Neural cell (in vitro differentiated cells): Measurements from ENCODE around the gene CCDC60. TPM values are rescaled to one million over a fixed set of nuclear protein-coding genes. Genes with fewer than 3 reads are reported as not detected.

Experiments used
- H2AFZ ChIP-seq: fragments of 200-600, 300-800 bp; sonication (generic), shearing (Covaris generic); 2 replicates; pipeline ENCODE4 v1.6.0; 2014; ENCODE audit warnings: low read depth, mild to moderate bottlenecking, antibody characterized with exemption, low read length, moderate library complexity
- H3F3A ChIP-seq: fragments of 200-600 bp; shearing (Covaris generic); 2 replicates; pipeline ENCODE4 v1.6.1; 2016; ENCODE audit warnings: mild to moderate bottlenecking, moderate library complexity, mixed read lengths, antibody characterized with exemption, low read length; ENCODE audit not compliant: insufficient read depth, poor library complexity, severe bottlenecking
- H3K27ac ChIP-seq: fragments of 200-600, 300-800 bp; sonication (generic), shearing (Covaris generic); 2 replicates; pipeline ENCODE4 v1.5.1; 2014; ENCODE audit warnings: mild to moderate bottlenecking, low read length, moderate library complexity
- H3K27me3 ChIP-seq: fragments of 300-800, 200-600 bp; sonication (generic), shearing (Covaris generic); 2 replicates; pipeline ENCODE4 v1.6.0; 2014; ENCODE audit warnings: mild to moderate bottlenecking, low read depth, low read length, moderate library complexity; ENCODE audit not compliant: insufficient read depth
- H3K36me3 ChIP-seq: fragments of 300-800, 200-600 bp; sonication (generic), shearing (Covaris generic); 2 replicates; pipeline ENCODE4 v1.5.1; 2014; ENCODE audit warnings: mild to moderate bottlenecking, antibody characterized with exemption, low read length, moderate library complexity; ENCODE audit not compliant: insufficient read depth
- H3K4me2 ChIP-seq: fragments of 300-800, 200-600 bp; sonication (generic), shearing (Covaris generic); 2 replicates; pipeline ENCODE4 v1.6.0; 2014; ENCODE audit warnings: mild to moderate bottlenecking, low read length
- H3K4me3 ChIP-seq: fragments of 300-800, 200-600 bp; sonication (generic), shearing (Covaris generic); 2 replicates; pipeline ENCODE4 v1.5.1; 2014; ENCODE audit warnings: mild to moderate bottlenecking, low read length, moderate library complexity
- H3K79me2 ChIP-seq: fragments of 200-600 bp; shearing (Covaris generic); replicated peaks from 2 replicates; pipeline ENCODE4 v1.6.0; 2014; ENCODE audit warnings: mild to moderate bottlenecking, low read length, moderate library complexity; ENCODE audit not compliant: insufficient read depth
- H3K9ac ChIP-seq: fragments of 300-800, 200-600 bp; sonication (generic), shearing (Covaris generic); 2 replicates; pipeline ENCODE4 v1.6.1; 2016; ENCODE audit warnings: mild to moderate bottlenecking, low read length, mixed read lengths
- H3K9me2 ChIP-seq: fragments of 200-600 bp; shearing (Covaris generic); 2 replicates; pipeline ENCODE4 v1.6.1; 2016; ENCODE audit warnings: mild to moderate bottlenecking, low read length, mixed read lengths; ENCODE audit not compliant: insufficient read depth
- H3K9me3 ChIP-seq: fragments of 200-600, 300-800 bp; sonication (generic), shearing (Covaris generic); 2 replicates; pipeline ENCODE4 v1.6.1; 2016; ENCODE audit warnings: mild to moderate bottlenecking, mixed run types, low read length, moderate library complexity, mixed read lengths
- H4K20me1 ChIP-seq: fragments of 200-600 bp; shearing (Covaris generic); 2 replicates; pipeline ENCODE4 v1.6.1; 2016; ENCODE audit warnings: mild to moderate bottlenecking, mixed run types; ENCODE audit not compliant: insufficient read depth
- EP300 ChIP-seq: fragments of 450-650 bp; conservative IDR thresholded peaks from 2 replicates; pipeline ENCODE4 v1.6.1; 2014; ENCODE audit warnings: antibody characterized with exemption, mild to moderate bottlenecking, moderate library complexity; ENCODE audit not compliant: poor library complexity, severe bottlenecking
- EZH2 ChIP-seq: fragments of 200-600, 300-800 bp; shearing (Covaris generic), sonication (generic); IDR thresholded peaks from 2 replicates; pipeline ENCODE4 v1.6.1; 2014; ENCODE audit warnings: antibody characterized with exemption, low read length, borderline replicate concordance, mild to moderate bottlenecking; ENCODE audit not compliant: insufficient read depth, poor library complexity, severe bottlenecking
- MXI1 ChIP-seq: fragments of 450-650 bp; conservative IDR thresholded peaks from 2 replicates; pipeline ENCODE4 v1.6.1; 2014; ENCODE audit warnings: antibody characterized with exemption, mild to moderate bottlenecking; ENCODE audit not compliant: poor library complexity, severe bottlenecking
- POLR2AphosphoS5 ChIP-seq: IDR thresholded peaks from 2 replicates; pipeline ENCODE4 v1.6.1; 2012
- RAD21 ChIP-seq: fragments of 450-650 bp; conservative IDR thresholded peaks from 2 replicates; pipeline ENCODE4 v1.6.1; 2014; ENCODE audit warnings: antibody characterized with exemption, mild to moderate bottlenecking, moderate library complexity
- SMC3 ChIP-seq: fragments of 450-650 bp; conservative IDR thresholded peaks from 2 replicates; pipeline ENCODE4 v1.6.1; 2014; ENCODE audit warnings: antibody characterized with exemption, mild to moderate bottlenecking, moderate library complexity; ENCODE audit not compliant: poor library complexity
- TAF1 ChIP-seq: IDR thresholded peaks from 2 replicates; pipeline ENCODE4 v1.6.1; 2012; ENCODE audit warnings: low read depth
- polyA plus RNA-seq: library from polyadenylated mRNA; depleted of rRNA; stranded (reverse); fragments of >200 nt; gene quantifications from 2 replicates; pipeline ENCODE4 v1.2.3, GENCODE V29; 2014
- TF ChIP-seq, protein P1 (sequence below): fragments of 450-650 bp; IDR thresholded peaks from 2 replicates; pipeline ENCODE4 v1.5.1; 2014; ENCODE audit warnings: antibody characterized with exemption, mild to moderate bottlenecking, moderate library complexity; ENCODE audit not compliant: poor library complexity, severe bottlenecking
- TF ChIP-seq, protein P2 (sequence below): IDR thresholded peaks from 2 replicates; pipeline ENCODE4 v1.6.1; 2012; ENCODE audit warnings: borderline replicate concordance

Gene CCDC60
- polyA plus RNA-seq, 1 donor from 2014 or later = not detected

DNA sequence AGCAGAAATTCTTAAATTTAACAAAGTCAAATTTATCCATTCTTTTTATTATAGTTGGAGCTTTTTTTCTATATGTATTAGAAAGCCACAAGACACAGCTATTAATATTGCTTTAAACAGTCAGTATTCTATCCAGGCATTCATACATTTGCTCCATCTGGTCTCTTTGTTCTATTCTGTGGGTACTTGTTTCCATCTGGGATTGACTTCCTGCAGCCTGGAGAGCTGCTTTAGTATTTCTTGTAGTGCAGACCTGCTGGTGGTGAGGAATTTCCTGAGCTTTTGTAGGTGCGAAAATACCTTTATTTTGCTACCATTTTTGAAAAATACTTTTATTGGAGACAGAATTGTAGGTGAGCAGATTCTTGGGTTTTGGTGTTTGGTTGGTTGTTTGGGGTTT lies 29.0 kb downstream of the CCDC60 start:
- Histone ChIP-seq H3K4me2 (no peak overlapping the region), H3K4me3 (no peak overlapping the region), H3K9me3 (no peaks in the 10 kb centered on the region), H3K79me2 (no peaks in the 10 kb centered on the region), H3K27ac (no peak overlapping the region), H3K27me3 (no peaks in the 10 kb centered on the region), H3K9me2 (no peaks in the 10 kb centered on the region), H4K20me1 (no peaks in the 10 kb centered on the region), H3F3A (no peaks in the 10 kb centered on the region), H3K9ac (no peak overlapping the region), H3K36me3 (no peaks in the 10 kb centered on the region), H2AFZ (no peak overlapping the region)
- TF ChIP-seq EP300 (no peak), POLR2AphosphoS5 (no peak)
- TF ChIP-seq, protein P1, sequence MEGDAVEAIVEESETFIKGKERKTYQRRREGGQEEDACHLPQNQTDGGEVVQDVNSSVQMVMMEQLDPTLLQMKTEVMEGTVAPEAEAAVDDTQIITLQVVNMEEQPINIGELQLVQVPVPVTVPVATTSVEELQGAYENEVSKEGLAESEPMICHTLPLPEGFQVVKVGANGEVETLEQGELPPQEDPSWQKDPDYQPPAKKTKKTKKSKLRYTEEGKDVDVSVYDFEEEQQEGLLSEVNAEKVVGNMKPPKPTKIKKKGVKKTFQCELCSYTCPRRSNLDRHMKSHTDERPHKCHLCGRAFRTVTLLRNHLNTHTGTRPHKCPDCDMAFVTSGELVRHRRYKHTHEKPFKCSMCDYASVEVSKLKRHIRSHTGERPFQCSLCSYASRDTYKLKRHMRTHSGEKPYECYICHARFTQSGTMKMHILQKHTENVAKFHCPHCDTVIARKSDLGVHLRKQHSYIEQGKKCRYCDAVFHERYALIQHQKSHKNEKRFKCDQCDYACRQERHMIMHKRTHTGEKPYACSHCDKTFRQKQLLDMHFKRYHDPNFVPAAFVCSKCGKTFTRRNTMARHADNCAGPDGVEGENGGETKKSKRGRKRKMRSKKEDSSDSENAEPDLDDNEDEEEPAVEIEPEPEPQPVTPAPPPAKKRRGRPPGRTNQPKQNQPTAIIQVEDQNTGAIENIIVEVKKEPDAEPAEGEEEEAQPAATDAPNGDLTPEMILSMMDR = no peak

DNA sequence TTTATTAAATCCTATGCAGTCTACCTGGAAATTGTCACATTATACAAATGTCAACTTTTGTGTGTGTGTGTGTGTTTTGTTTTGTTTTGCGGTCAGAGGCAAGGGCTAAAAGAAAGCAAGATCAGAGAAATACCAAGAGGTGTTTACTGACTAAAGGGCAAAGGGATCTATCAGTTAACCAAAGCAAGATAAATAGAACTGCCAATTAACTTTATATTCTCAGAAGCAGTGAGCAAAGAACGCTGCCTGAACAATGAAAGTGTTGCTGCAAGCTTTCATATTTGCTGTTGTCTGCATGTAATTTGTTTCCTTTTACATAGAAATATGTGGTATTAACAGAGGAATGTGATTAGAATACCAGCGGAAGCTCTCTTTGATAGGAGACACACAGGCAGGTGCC lies 30.9 kb downstream of the CCDC60 start:
- Histone ChIP-seq H3K36me3 (no peaks in the 10 kb centered on the region), H3K79me2 (no peaks in the 10 kb centered on the region), H3K9me2 (no peaks in the 10 kb centered on the region), H3K4me3 (no peak overlapping the region), H3K27me3 (no peaks in the 10 kb centered on the region), H4K20me1 (no peaks in the 10 kb centered on the region), H2AFZ (no peak overlapping the region), H3K27ac (no peak overlapping the region), H3F3A (no peaks in the 10 kb centered on the region), H3K9me3 (no peaks in the 10 kb centered on the region), H3K9ac (no peak overlapping the region), H3K4me2 (no peak overlapping the region)
- TF ChIP-seq, protein P2, sequence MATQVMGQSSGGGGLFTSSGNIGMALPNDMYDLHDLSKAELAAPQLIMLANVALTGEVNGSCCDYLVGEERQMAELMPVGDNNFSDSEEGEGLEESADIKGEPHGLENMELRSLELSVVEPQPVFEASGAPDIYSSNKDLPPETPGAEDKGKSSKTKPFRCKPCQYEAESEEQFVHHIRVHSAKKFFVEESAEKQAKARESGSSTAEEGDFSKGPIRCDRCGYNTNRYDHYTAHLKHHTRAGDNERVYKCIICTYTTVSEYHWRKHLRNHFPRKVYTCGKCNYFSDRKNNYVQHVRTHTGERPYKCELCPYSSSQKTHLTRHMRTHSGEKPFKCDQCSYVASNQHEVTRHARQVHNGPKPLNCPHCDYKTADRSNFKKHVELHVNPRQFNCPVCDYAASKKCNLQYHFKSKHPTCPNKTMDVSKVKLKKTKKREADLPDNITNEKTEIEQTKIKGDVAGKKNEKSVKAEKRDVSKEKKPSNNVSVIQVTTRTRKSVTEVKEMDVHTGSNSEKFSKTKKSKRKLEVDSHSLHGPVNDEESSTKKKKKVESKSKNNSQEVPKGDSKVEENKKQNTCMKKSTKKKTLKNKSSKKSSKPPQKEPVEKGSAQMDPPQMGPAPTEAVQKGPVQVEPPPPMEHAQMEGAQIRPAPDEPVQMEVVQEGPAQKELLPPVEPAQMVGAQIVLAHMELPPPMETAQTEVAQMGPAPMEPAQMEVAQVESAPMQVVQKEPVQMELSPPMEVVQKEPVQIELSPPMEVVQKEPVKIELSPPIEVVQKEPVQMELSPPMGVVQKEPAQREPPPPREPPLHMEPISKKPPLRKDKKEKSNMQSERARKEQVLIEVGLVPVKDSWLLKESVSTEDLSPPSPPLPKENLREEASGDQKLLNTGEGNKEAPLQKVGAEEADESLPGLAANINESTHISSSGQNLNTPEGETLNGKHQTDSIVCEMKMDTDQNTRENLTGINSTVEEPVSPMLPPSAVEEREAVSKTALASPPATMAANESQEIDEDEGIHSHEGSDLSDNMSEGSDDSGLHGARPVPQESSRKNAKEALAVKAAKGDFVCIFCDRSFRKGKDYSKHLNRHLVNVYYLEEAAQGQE = no peak
- TF ChIP-seq POLR2AphosphoS5 = no peak
- TF ChIP-seq SMC3 = no peak
- no peak for TF ChIP-seq EZH2

DNA sequence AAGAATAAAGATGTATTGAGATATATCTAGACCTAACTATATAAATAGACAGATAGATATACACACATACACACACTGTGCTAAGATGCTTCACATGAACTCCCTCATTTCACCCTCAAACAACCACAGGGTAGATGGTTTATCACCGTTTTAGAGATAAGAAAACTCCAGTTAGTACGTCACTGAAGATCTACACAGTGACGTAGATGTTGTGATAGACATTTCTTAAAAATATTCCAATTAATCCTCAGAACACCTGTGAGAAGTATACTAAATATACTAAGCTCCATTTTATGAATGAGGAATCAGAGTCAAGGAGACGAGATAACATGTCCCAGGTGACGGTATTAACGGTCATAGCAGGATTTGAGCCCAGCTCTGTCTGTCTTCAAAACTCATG lies 31.5 kb downstream of the CCDC60 start:
- Histone ChIP-seq H3K4me3 (no peak overlapping the region), H3K9ac (no peak overlapping the region), H3K9me2 (no peaks in the 10 kb centered on the region), H4K20me1 (no peaks in the 10 kb centered on the region), H3K79me2 (no peaks in the 10 kb centered on the region), H3K36me3 (no peaks in the 10 kb centered on the region), H2AFZ (no peak overlapping the region), H3K27ac (no peak overlapping the region), H3K27me3 (no peaks in the 10 kb centered on the region), H3K9me3 (no peaks in the 10 kb centered on the region), H3K4me2 (no peak overlapping the region), H3F3A (no peaks in the 10 kb centered on the region)
- TF ChIP-seq, protein P1 = no peak
- no peak for TF ChIP-seq EZH2
- TF ChIP-seq MXI1 = no peak
- TF ChIP-seq EP300 = no peak
- no peak for TF ChIP-seq TAF1
- TF ChIP-seq RAD21 = no peak
- TF ChIP-seq POLR2AphosphoS5 = no peak
- TF ChIP-seq, protein P2 = no peak
- no peak for TF ChIP-seq SMC3
